ENCODE data around the gene IGFBPL1.

DNA sequence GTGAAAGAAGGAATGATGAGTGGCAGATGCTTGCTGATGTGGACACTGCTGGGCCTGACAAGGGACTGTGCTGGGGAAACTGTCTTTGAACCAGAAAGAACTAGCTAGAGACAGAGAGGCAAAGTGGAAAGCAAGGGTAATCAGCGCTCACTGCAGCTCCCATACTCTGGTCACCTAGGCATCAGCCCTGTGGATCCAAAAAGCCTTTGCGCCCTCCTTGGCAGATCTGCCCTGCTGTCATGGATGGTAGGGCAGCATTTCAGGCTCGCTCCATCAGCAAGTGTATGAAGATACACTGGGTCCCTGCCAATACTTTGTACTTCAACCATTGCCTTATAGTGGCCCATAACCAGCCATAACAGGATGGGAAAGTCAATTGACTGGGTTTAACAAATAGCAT, 38.4 kb downstream of the IGFBPL1 start:
- TF ChIP-seq, protein P1, sequence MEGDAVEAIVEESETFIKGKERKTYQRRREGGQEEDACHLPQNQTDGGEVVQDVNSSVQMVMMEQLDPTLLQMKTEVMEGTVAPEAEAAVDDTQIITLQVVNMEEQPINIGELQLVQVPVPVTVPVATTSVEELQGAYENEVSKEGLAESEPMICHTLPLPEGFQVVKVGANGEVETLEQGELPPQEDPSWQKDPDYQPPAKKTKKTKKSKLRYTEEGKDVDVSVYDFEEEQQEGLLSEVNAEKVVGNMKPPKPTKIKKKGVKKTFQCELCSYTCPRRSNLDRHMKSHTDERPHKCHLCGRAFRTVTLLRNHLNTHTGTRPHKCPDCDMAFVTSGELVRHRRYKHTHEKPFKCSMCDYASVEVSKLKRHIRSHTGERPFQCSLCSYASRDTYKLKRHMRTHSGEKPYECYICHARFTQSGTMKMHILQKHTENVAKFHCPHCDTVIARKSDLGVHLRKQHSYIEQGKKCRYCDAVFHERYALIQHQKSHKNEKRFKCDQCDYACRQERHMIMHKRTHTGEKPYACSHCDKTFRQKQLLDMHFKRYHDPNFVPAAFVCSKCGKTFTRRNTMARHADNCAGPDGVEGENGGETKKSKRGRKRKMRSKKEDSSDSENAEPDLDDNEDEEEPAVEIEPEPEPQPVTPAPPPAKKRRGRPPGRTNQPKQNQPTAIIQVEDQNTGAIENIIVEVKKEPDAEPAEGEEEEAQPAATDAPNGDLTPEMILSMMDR (IDR thresholded peaks at IDR 0.05) = no peak
- no peak for TF ChIP-seq POLR2AphosphoS5 (IDR thresholded peaks at IDR 0.05)
- no peak for TF ChIP-seq EP300 (IDR thresholded peaks at IDR 0.05; ENCODE audit: low read depth)
- no peak for TF ChIP-seq POLR2A (IDR thresholded peaks at IDR 0.05)
